NCI-H2227 (cell line): ENCODE data around the gene MTHFD1L.
A peak's percentile ranks its signal among the peaks of the same experiment; 100 is the strongest.
"Not testable (repeated sequence)": the region's sequence is repeated elsewhere in the genome, so short reads cannot be mapped to it uniquely, and the experiment has no call there.

Experiments
- DNase-seq: peaks from one replicate; lab custom pipeline; 2025; ENCODE audit not compliant: unreplicated experiment; lab: John Stamatoyannopoulos, UW

Gene MTHFD1L

GRCh38 chr6:151036869-151037680, 171.6 kb downstream of the MTHFD1L start:
- DNase-seq: no peak

GRCh38 chr6:151038616-151039015, 173.1 kb downstream of the MTHFD1L start:
- no peak for DNase-seq

- peak; percentile 63 for DNase-seq
These were observed 175.5 kb downstream of the MTHFD1L start for GRCh38 chr6:151040888-151041521.

- DNase-seq: no peak
These were observed 176.2 kb downstream of the MTHFD1L start for GRCh38 chr6:151041686-151042085.

GRCh38 chr6:151042911-151043330, 177.4 kb downstream of the MTHFD1L start:
- DNase-seq: not testable (repeated sequence)

GRCh38 chr6:151043944-151044343, 178.4 kb downstream of the MTHFD1L start:
- DNase-seq: no peak

- DNase-seq: no peak
These were observed 179.3 kb downstream of the MTHFD1L start for GRCh38 chr6:151044465-151045441.

- DNase-seq: not testable (repeated sequence)
These were observed 180.2 kb downstream of the MTHFD1L start for GRCh38 chr6:151045511-151046222.

- no peak for DNase-seq
These were observed 185.7 kb downstream of the MTHFD1L start for GRCh38 chr6:151051164-151051563.

GRCh38 chr6:151052021-151052646, 186.6 kb downstream of the MTHFD1L start:
- no peak for DNase-seq

- DNase-seq: peak; percentile 3
These were observed 188.8 kb downstream of the MTHFD1L start for GRCh38 chr6:151054306-151054705.

GRCh38 chr6:151056230-151056907, 190.9 kb downstream of the MTHFD1L start:
- DNase-seq: no peak

- DNase-seq: no peak
These were observed 191.6 kb downstream of the MTHFD1L start for GRCh38 chr6:151057061-151057460.

GRCh38 chr6:151058021-151058733, 192.7 kb downstream of the MTHFD1L start:
- no peak for DNase-seq

GRCh38 chr6:151059612-151060095, 194.2 kb downstream of the MTHFD1L start:
- no peak for DNase-seq

- DNase-seq: no peak
These were observed 194.7 kb downstream of the MTHFD1L start for GRCh38 chr6:151060096-151060765.

- no peak for DNase-seq
These were observed 195.4 kb downstream of the MTHFD1L start for GRCh38 chr6:151060766-151061531.
